ENCODE data around the gene GLO1. TPM values are rescaled to one million over a fixed set of nuclear protein-coding genes. Genes with fewer than 3 reads are reported as not detected.

GLO1 gene
- total RNA-seq, 1 donor, result 150 TPM

GRCh38 chr6:38634518-38634917 is 68.4 kb downstream of the GLO1 start:
- TF ChIP-seq CTCF (IDR thresholded peaks at IDR 0.05; ENCODE audit: insufficient read depth, low read length), result no peak
- peak; percentile 44 for DNase-seq (ENCODE audit: low read depth)
- no peak overlapping the region for H3K4me3 ChIP-seq (ENCODE audit: low read depth, low read length)

DNA sequence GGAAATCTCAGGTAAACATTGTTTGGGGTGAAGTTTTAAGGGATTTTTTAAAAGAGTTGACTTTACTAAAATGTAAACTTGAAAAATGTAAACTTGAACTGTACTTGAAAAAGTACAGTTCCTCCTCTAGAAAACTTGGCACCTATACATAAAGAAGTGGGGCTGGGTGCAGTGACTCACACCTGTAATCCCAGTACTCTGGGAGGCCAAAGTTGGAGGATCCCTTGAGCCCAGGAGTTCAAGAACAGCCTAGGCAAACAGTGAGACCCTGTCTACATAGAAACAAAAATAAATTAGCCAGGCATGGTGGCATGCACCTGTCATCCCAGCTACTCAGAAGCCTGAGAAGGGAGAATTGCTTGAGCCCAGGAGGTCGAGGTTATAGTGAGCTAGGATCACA is 70.5 kb downstream of the GLO1 start:
- TF ChIP-seq CTCF (IDR thresholded peaks at IDR 0.05; ENCODE audit: insufficient read depth, low read length), result no peak
- no peak overlapping the region for H3K4me3 ChIP-seq (ENCODE audit: low read depth, low read length)
- DNase-seq (ENCODE audit: low read depth), result no peak

DNA sequence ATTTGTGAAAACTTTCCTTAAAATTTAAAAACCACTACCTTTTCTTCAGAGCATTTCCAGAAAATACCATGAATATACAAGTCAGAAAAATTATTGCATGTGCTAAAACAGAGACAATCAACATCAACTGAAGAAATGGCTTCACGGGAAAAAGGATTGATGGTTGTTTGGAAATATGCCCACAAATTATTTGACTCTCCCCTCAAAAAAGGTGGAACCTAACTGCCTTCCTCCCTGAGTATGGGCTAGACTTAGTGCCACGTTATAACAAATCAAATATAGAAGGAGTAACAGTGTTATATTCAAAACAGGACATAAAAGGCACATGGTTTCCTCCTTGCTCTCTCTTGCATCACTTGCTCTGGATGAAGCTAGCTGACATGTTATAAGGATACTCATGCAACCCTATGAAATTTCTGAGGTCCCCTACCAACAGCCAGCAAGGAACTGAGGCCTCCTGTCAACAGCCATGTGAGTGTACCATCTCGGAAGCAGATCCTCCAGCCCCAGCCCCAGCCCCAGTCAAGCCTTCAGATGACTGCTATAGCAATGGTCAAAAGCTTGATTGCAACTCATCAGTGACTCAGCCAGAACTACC is 71.7 kb downstream of the GLO1 start:
- no peak for TF ChIP-seq CTCF (IDR thresholded peaks at IDR 0.05; ENCODE audit: insufficient read depth, low read length)
- no peak overlapping the region for H3K4me3 ChIP-seq (ENCODE audit: low read depth, low read length)
- DNase-seq (ENCODE audit: low read depth), result peak; percentile 24

Other genes starting within 250 kb of the GLO1 start
- gene BTBD9, start 63.2 kb downstream of the GLO1 start, total RNA-seq (ENCODE audit: low replicate concordance), result 21.4 and 27.6 TPM in 2 replicates
- gene DNAH8, start 12.2 kb upstream of the GLO1 start, total RNA-seq (ENCODE audit: low replicate concordance), result 0.08 TPM in 1 of 2 replicates, not detected in the other